Measurements from ENCODE around the gene GLP1R. TPM values are rescaled to one million over a fixed set of nuclear protein-coding genes. Genes with fewer than 3 reads are reported as not detected.
A peak's percentile ranks its signal among the peaks of the same experiment; 100 is the strongest.

The GLP1R gene
- total and polyA plus RNA-seq, 5 donors from 2014 or later = not detected

GRCh38 chr6:39108041-39108839, 59.7 kb downstream of the GLP1R start:
- peaks cover 26% of the 10 kb centered on the region for H3K36me3 ChIP-seq (ENCODE audit: control insufficient read depth, insufficient read depth, low read length)
- Mint-ChIP-seq H3K4me1 (peaks cover 32 to 51% (median 43%) of the 10 kb centered on the region in 4 donors), H3K27me3 (no peaks in the 10 kb centered on the region), H3K36me3 (peaks cover 34% of the 10 kb centered on the region), H3K4me3 (no peak overlapping the region), H3K9me3 (peaks cover 0 to 2% (median 0%) of the 10 kb centered on the region in 7 donors), H3K27ac (peak overlapping the region in 1 of 3 donors; percentile 27)
- no peak for ATAC-seq (ENCODE audit: low read depth in 2 of 2)
- no peak for DNase-seq
- no peaks in the 10 kb centered on the region for H3K9me3 ChIP-seq (ENCODE audit: control insufficient read depth in 2 of 2, low read length in 2 of 2)
- H3K27me3 ChIP-seq (ENCODE audit: control insufficient read depth, insufficient read depth, low read length) = no peaks in the 10 kb centered on the region
- H3K4me3 ChIP-seq (ENCODE audit: low read depth, low read length) = no peak overlapping the region
- no peak overlapping the region for H3K27ac ChIP-seq (ENCODE audit: insufficient read depth, low read length, poor library complexity, severe bottlenecking)
- H3K4me1 ChIP-seq (ENCODE audit: control insufficient read depth, insufficient read depth, low read length, poor library complexity, severe bottlenecking) = peaks cover 25% of the 10 kb centered on the region

GRCh38 chr6:39111280-39111679, 62.7 kb downstream of the GLP1R start:
- H3K9me3 Mint-ChIP-seq = peaks cover 0 to 2% (median 0%) of the 10 kb centered on the region in 7 donors
- DNase-seq = peak in 2 of 3 donors; percentile 29 to 52

GRCh38 chr6:39113788-39114187, 65.2 kb downstream of the GLP1R start:
- Histone ChIP-seq H3K27me3 (ENCODE audit: control insufficient read depth, insufficient read depth, low read length) (no peaks in the 10 kb centered on the region), H3K9me3 (ENCODE audit: control insufficient read depth in 2 of 2, low read length in 2 of 2) (no peaks in the 10 kb centered on the region), H3K4me3 (ENCODE audit: low read depth, low read length) (peak overlapping the region; percentile 90), H3K27ac (ENCODE audit: insufficient read depth, low read length, poor library complexity, severe bottlenecking) (no peak overlapping the region), H3K4me1 (ENCODE audit: control insufficient read depth, insufficient read depth, low read length, poor library complexity, severe bottlenecking) (peaks cover 44% of the 10 kb centered on the region), H3K36me3 (ENCODE audit: control insufficient read depth, insufficient read depth, low read length) (peaks cover 10% of the 10 kb centered on the region)
- no peaks in the 10 kb centered on the region for H3K9me3 Mint-ChIP-seq
- peaks cover 33 to 64% (median 43%) of the 10 kb centered on the region in 4 donors for H3K4me1 Mint-ChIP-seq
- no peak for DNase-seq
- H3K27me3 Mint-ChIP-seq = no peaks in the 10 kb centered on the region
- no peak for ATAC-seq (ENCODE audit: low read depth in 2 of 2)
- peak overlapping the region; percentile 97 to 99 (median 98) for H3K4me3 Mint-ChIP-seq
- H3K36me3 Mint-ChIP-seq = peaks cover 4% of the 10 kb centered on the region
- peak overlapping the region; percentile 93 to 98 (median 94) for H3K27ac Mint-ChIP-seq

More at GRCh38 chr6:39111280-39111679, 62.7 kb downstream of the GLP1R start:
- no peaks in the 10 kb centered on the region for H3K27me3 ChIP-seq (ENCODE audit: control insufficient read depth, insufficient read depth, low read length)
- H3K4me3 Mint-ChIP-seq = peak overlapping the region; percentile 65 to 96 (median 84)
- H3K27me3 Mint-ChIP-seq = no peaks in the 10 kb centered on the region
- peak overlapping the region; percentile 73 for H3K4me3 ChIP-seq (ENCODE audit: low read depth, low read length)
- H3K4me1 Mint-ChIP-seq = peaks cover 26 to 69% (median 55%) of the 10 kb centered on the region in 4 donors
- peaks cover 10% of the 10 kb centered on the region for H3K36me3 ChIP-seq (ENCODE audit: control insufficient read depth, insufficient read depth, low read length)
- peak overlapping the region; percentile 64 for H3K27ac ChIP-seq (ENCODE audit: insufficient read depth, low read length, poor library complexity, severe bottlenecking)
- H3K9me3 ChIP-seq (ENCODE audit: control insufficient read depth in 2 of 2, low read length in 2 of 2) = no peaks in the 10 kb centered on the region
- peak overlapping the region; percentile 80 to 97 (median 83) for H3K27ac Mint-ChIP-seq
- peaks cover 16% of the 10 kb centered on the region for H3K36me3 Mint-ChIP-seq
- peaks cover 44% of the 10 kb centered on the region for H3K4me1 ChIP-seq (ENCODE audit: control insufficient read depth, insufficient read depth, low read length, poor library complexity, severe bottlenecking)
- no peak for ATAC-seq (ENCODE audit: low read depth in 2 of 2)

GRCh38 chr6:39114388-39114703, 65.8 kb downstream of the GLP1R start:
- DNase-seq = no peak
- Histone ChIP-seq H3K27me3 (ENCODE audit: control insufficient read depth, insufficient read depth, low read length) (no peaks in the 10 kb centered on the region), H3K9me3 (ENCODE audit: control insufficient read depth in 2 of 2, low read length in 2 of 2) (no peaks in the 10 kb centered on the region), H3K4me1 (ENCODE audit: control insufficient read depth, insufficient read depth, low read length, poor library complexity, severe bottlenecking) (peaks cover 44% of the 10 kb centered on the region), H3K36me3 (ENCODE audit: control insufficient read depth, insufficient read depth, low read length) (peaks cover 5% of the 10 kb centered on the region), H3K4me3 (ENCODE audit: low read depth, low read length) (peak overlapping the region; percentile 90), H3K27ac (ENCODE audit: insufficient read depth, low read length, poor library complexity, severe bottlenecking) (peak overlapping the region; percentile 91)
- Mint-ChIP-seq H3K27ac (peak overlapping the region; percentile 93 to 98 (median 94)), H3K9me3 (no peaks in the 10 kb centered on the region), H3K4me3 (peak overlapping the region; percentile 97 to 99 (median 98)), H3K4me1 (peaks cover 33 to 59% (median 42%) of the 10 kb centered on the region in 4 donors), H3K36me3 (no peaks in the 10 kb centered on the region), H3K27me3 (no peaks in the 10 kb centered on the region)
- peak; percentile 1 to 2 for ATAC-seq (ENCODE audit: low read depth in 2 of 2)

- DNase-seq (peak; percentile 85 to 98 (median 93)), ATAC-seq (ENCODE audit: low read depth in 2 of 2) (peak; percentile 90 to 91)
- H3K27ac Mint-ChIP-seq = peak within 1 kb of the TSS; percentile 93 to 98 (median 94)
- no peaks in the 10 kb centered on the region for H3K36me3 Mint-ChIP-seq
- no peaks in the 10 kb centered on the region for H3K9me3 Mint-ChIP-seq
- Histone ChIP-seq H3K36me3 (ENCODE audit: control insufficient read depth, insufficient read depth, low read length) (no peaks in the 10 kb centered on the region), H3K27ac (ENCODE audit: insufficient read depth, low read length, poor library complexity, severe bottlenecking) (peak within 1 kb of the TSS; percentile 91), H3K4me1 (ENCODE audit: control insufficient read depth, insufficient read depth, low read length, poor library complexity, severe bottlenecking) (peaks cover 44% of the 10 kb centered on the region), H3K27me3 (ENCODE audit: control insufficient read depth, insufficient read depth, low read length) (no peaks in the 10 kb centered on the region), H3K4me3 (ENCODE audit: low read depth, low read length) (peak within 1 kb of the TSS; percentile 90), H3K9me3 (ENCODE audit: control insufficient read depth in 2 of 2, low read length in 2 of 2) (no peaks in the 10 kb centered on the region)
- peaks cover 33 to 59% (median 42%) of the 10 kb centered on the region in 4 donors for H3K4me1 Mint-ChIP-seq
- H3K27me3 Mint-ChIP-seq = no peaks in the 10 kb centered on the region
- peak within 1 kb of the TSS; percentile 97 to 99 (median 98) for H3K4me3 Mint-ChIP-seq
These were observed 66.4 kb downstream of the GLP1R start, which contains the start of gene SAYSD1 for GRCh38 chr6:39114704-39115599. TSS of gene SAYSD1 (minus strand) at chr6:39115186. CDS start at chr6:39115089, 97 bp downstream.

GRCh38 chr6:39118921-39119320, 70.3 kb downstream of the GLP1R start:
- ATAC-seq (ENCODE audit: low read depth in 2 of 2) = no peak
- peaks cover 0 to 2% (median 0%) of the 10 kb centered on the region in 7 donors for H3K9me3 Mint-ChIP-seq

GRCh38 chr6:39124114-39124513, 75.5 kb downstream of the GLP1R start:
- Mint-ChIP-seq H3K4me3 (no peak overlapping the region), H3K36me3 (peaks cover 6% of the 10 kb centered on the region), H3K9me3 (peaks cover 0 to 6% (median 1%) of the 10 kb centered on the region in 7 donors), H3K27ac (no peak overlapping the region), H3K27me3 (peaks cover 5% of the 10 kb centered on the region), H3K4me1 (no peaks in the 10 kb centered on the region)
- Histone ChIP-seq H3K4me3 (ENCODE audit: low read depth, low read length) (no peak overlapping the region), H3K36me3 (ENCODE audit: control insufficient read depth, insufficient read depth, low read length) (no peaks in the 10 kb centered on the region), H3K27ac (ENCODE audit: insufficient read depth, low read length, poor library complexity, severe bottlenecking) (no peak overlapping the region), H3K4me1 (ENCODE audit: control insufficient read depth, insufficient read depth, low read length, poor library complexity, severe bottlenecking) (no peaks in the 10 kb centered on the region), H3K27me3 (ENCODE audit: control insufficient read depth, insufficient read depth, low read length) (no peaks in the 10 kb centered on the region), H3K9me3 (ENCODE audit: control insufficient read depth in 2 of 2, low read length in 2 of 2) (no peaks in the 10 kb centered on the region)
- no peak for ATAC-seq (ENCODE audit: low read depth in 2 of 2)
- no peak for DNase-seq

More at GRCh38 chr6:39118921-39119320, 70.3 kb downstream of the GLP1R start:
- H3K9me3 ChIP-seq (ENCODE audit: control insufficient read depth in 2 of 2, low read length in 2 of 2) = no peaks in the 10 kb centered on the region
- Mint-ChIP-seq H3K27ac (no peak overlapping the region), H3K4me3 (no peak overlapping the region), H3K36me3 (no peaks in the 10 kb centered on the region), H3K4me1 (peaks cover 2 to 21% (median 11%) of the 10 kb centered on the region in 4 donors), H3K27me3 (peaks cover 5% of the 10 kb centered on the region)
- H3K4me1 ChIP-seq (ENCODE audit: control insufficient read depth, insufficient read depth, low read length, poor library complexity, severe bottlenecking) = peaks cover 15% of the 10 kb centered on the region
- no peak for DNase-seq
- no peak overlapping the region for H3K4me3 ChIP-seq (ENCODE audit: low read depth, low read length)
- no peaks in the 10 kb centered on the region for H3K36me3 ChIP-seq (ENCODE audit: control insufficient read depth, insufficient read depth, low read length)
- no peaks in the 10 kb centered on the region for H3K27me3 ChIP-seq (ENCODE audit: control insufficient read depth, insufficient read depth, low read length)
- H3K27ac ChIP-seq (ENCODE audit: insufficient read depth, low read length, poor library complexity, severe bottlenecking) = no peak overlapping the region
